IMR-90 (cell line): ENCODE data around the gene LRRC1. TPM values are rescaled to one million over a fixed set of nuclear protein-coding genes. Genes with fewer than 3 reads are reported as not detected.

Experiments
- ATAC-seq: fragments of 200-7000 bp; cut with Tn5 transposase; 2 replicates; pipeline ENCODE4 v1.9.1; 2020; ENCODE audit warnings: low read depth, mild to moderate bottlenecking, moderate library complexity
- BruUV-seq: library from RNA; stranded (reverse); fragments of 400-500 nt; replicated peaks from 2 replicates; lab custom pipeline; 2021; lab: Mats Ljungman, UMichigan
- CTCF ChIA-PET: fragments of 300-600 bp; formaldehyde crosslinking; extraction: SDS; loops from one replicate; lab custom pipeline; 2021; ENCODE audit warnings: antibody characterized with exemption; lab: Yijun Ruan, JAX
- POLR2A ChIA-PET: fragments of 300-600 bp; sonication (Branson Sonifier 250); formaldehyde crosslinking; loops from one replicate; lab custom pipeline; 2022; ENCODE audit warnings: antibody characterized with exemption; ENCODE audit not compliant: unreplicated experiment; lab: Charles Lee
- DNase-seq: peaks from one replicate; pipeline ENCODE4 v3.0.0; 2013
- H2AFZ ChIP-seq: replicated peaks from 2 replicates; pipeline ENCODE3; 2013; ENCODE audit warnings: low read length, mild to moderate bottlenecking; ENCODE audit not compliant: poor library complexity
- H2AK5ac ChIP-seq: 2 replicates; pipeline ENCODE4 v1.6.1; 2013; ENCODE audit warnings: low read depth, low read length, inconsistent platforms
- H2AK9ac ChIP-seq: replicated peaks from 2 replicates; pipeline ENCODE3; 2013; ENCODE audit warnings: mild to moderate bottlenecking, low read depth, low read length, moderate library complexity; ENCODE audit not compliant: poor library complexity
- H2BK120ac ChIP-seq: 2 replicates; pipeline ENCODE4 v1.6.1; 2013; ENCODE audit warnings: low read depth, low read length, inconsistent platforms
- H2BK15ac ChIP-seq: 3 replicates; pipeline ENCODE4 v1.6.1; 2013; ENCODE audit warnings: low read depth, low read length, inconsistent platforms
- H2BK20ac ChIP-seq: 2 replicates; pipeline ENCODE4 v1.6.1; 2013; ENCODE audit warnings: low read depth, mild to moderate bottlenecking, inconsistent platforms, low read length, moderate library complexity
- H2BK5ac ChIP-seq: 2 replicates; pipeline ENCODE4 v1.6.1; 2013; ENCODE audit warnings: mild to moderate bottlenecking, low read depth, low read length, inconsistent platforms; ENCODE audit not compliant: poor library complexity, severe bottlenecking
- H3K14ac ChIP-seq: replicated peaks from 2 replicates; pipeline ENCODE4 v1.6.1; 2013; ENCODE audit warnings: low read depth, low read length, inconsistent platforms
- H3K18ac ChIP-seq: 2 replicates; pipeline ENCODE4 v1.6.1; 2013; ENCODE audit warnings: low read depth, low read length, control low read depth
- H3K23ac ChIP-seq: 2 replicates; pipeline ENCODE4 v1.6.1; 2013; ENCODE audit warnings: low read depth, low read length, inconsistent platforms
- H3K27ac ChIP-seq: 2 replicates; pipeline ENCODE4 v1.5.1; 2013; ENCODE audit warnings: mild to moderate bottlenecking, control low read depth, low read length; ENCODE audit not compliant: insufficient read depth
- H3K27me3 ChIP-seq: 2 replicates; pipeline ENCODE4 v1.6.1; 2013; ENCODE audit warnings: low read length; ENCODE audit not compliant: control insufficient read depth, insufficient read depth
- H3K36me3 ChIP-seq: 2 replicates; pipeline ENCODE4 v1.6.1; 2013; ENCODE audit warnings: low read length, mixed read lengths; ENCODE audit not compliant: control insufficient read depth, insufficient read depth
- H3K4ac ChIP-seq: 2 replicates; pipeline ENCODE4 v1.6.1; 2013; ENCODE audit warnings: low read depth, low read length, inconsistent platforms
- H3K4me1 ChIP-seq: 2 replicates; pipeline ENCODE4 v1.6.1; 2013; ENCODE audit warnings: low read length, mixed read lengths; ENCODE audit not compliant: control insufficient read depth, insufficient read depth
- H3K4me2 ChIP-seq: 2 replicates; pipeline ENCODE4 v1.6.1; 2013; ENCODE audit warnings: low read depth, mild to moderate bottlenecking, control low read depth, low read length, moderate library complexity
- H3K4me3 ChIP-seq: 2 replicates; pipeline ENCODE4 v1.5.1; 2013; ENCODE audit warnings: low read depth, mild to moderate bottlenecking, control low read depth, low read length, moderate library complexity; ENCODE audit not compliant: insufficient read depth
- H3K56ac ChIP-seq: 2 replicates; pipeline ENCODE4 v1.6.1; 2013; ENCODE audit warnings: low read length, inconsistent platforms; ENCODE audit not compliant: insufficient read depth; ENCODE audit errors: extremely low read depth
- H3K79me1 ChIP-seq, 2 experiments: 2 replicates each; pipeline ENCODE4 v1.6.1; 2013; ENCODE audit warnings: low read length in 2 of 2, inconsistent platforms in 1 of 2, low read depth in 1 of 2
- H3K9ac ChIP-seq: 2 replicates; pipeline ENCODE4 v1.6.1; 2013; ENCODE audit warnings: low read depth, low read length, control low read depth
- H3K9me1 ChIP-seq: 2 replicates; pipeline ENCODE4 v1.6.1; 2013; ENCODE audit warnings: low read length, inconsistent platforms; ENCODE audit not compliant: insufficient read depth
- H3K9me3 ChIP-seq: 2 replicates; pipeline ENCODE4 v1.6.1; 2013; ENCODE audit warnings: low read length; ENCODE audit not compliant: control insufficient read depth, insufficient read depth
- H4K20me1 ChIP-seq: 2 replicates; pipeline ENCODE4 v1.6.1; 2013; ENCODE audit warnings: low read length, inconsistent platforms; ENCODE audit not compliant: insufficient read depth
- H4K5ac ChIP-seq: 2 replicates; pipeline ENCODE4 v1.6.1; 2013; ENCODE audit warnings: mild to moderate bottlenecking, low read depth, low read length, control low read depth
- H4K8ac ChIP-seq, 2 experiments: 2 replicates each; pipeline ENCODE4 v1.6.1; 2013; ENCODE audit warnings: low read depth in 2 of 2, low read length in 2 of 2, control low read depth in 1 of 2, inconsistent platforms in 1 of 2
- H4K91ac ChIP-seq: 2 replicates; pipeline ENCODE4 v1.6.1; 2013; ENCODE audit warnings: low read depth, low read length, inconsistent platforms; ENCODE audit not compliant: insufficient read depth
- CEBPB ChIP-seq: IDR thresholded peaks from 2 replicates; pipeline ENCODE4 v1.6.1; 2012; ENCODE audit warnings: low read depth, low read length, improper control_type of control experiment
- CTCF ChIP-seq: conservative IDR thresholded peaks from 2 replicates; pipeline ENCODE4 v1.5.1; 2012; ENCODE audit warnings: mild to moderate bottlenecking, low read depth, low read length, improper control_type of control experiment
- POLR2A ChIP-seq: IDR thresholded peaks from 2 replicates; pipeline ENCODE4 v1.6.1; 2012; ENCODE audit warnings: mild to moderate bottlenecking, low read depth, low read length
- RCOR1 ChIP-seq: IDR thresholded peaks from 2 replicates; pipeline ENCODE4 v1.6.1; 2012; ENCODE audit warnings: mild to moderate bottlenecking, low read length, improper control_type of control experiment; ENCODE audit not compliant: insufficient replicate concordance
- RFX5 ChIP-seq: IDR thresholded peaks from 2 replicates; pipeline ENCODE4 v1.8.0; 2012; ENCODE audit warnings: low read depth, mild to moderate bottlenecking, low read length, moderate library complexity
- WGBS, 2 experiments: methylation state at CpG; one replicate each; pipeline versions ENCODE4 v1.1.5 to v1.1.7; 2013; ENCODE audit warnings: missing lambda C conversion rate in 2 of 2; ENCODE audit not compliant: insufficient read length in 1 of 2; ENCODE audit errors: extremely low coverage in 2 of 2; 5-methylcytosine and 5-hydroxymethylcytosine counted together
- dilution Hi-C: fragments of 300-500 bp; cut with HindIII; formaldehyde crosslinking; loops from one replicate; pipeline ENCODE4 v1.14.3; 2018; ENCODE audit warnings: low sequenced_read_pairs; ENCODE audit not compliant: unreplicated experiment
- in situ Hi-C: fragments of 300-500 bp; cut with MboI; formaldehyde crosslinking; loops from 3 replicates; pipeline ENCODE4 v1.14.3; 2019; ENCODE audit warnings: low sequenced_read_pairs, inconsistent platforms, mixed read lengths
- intact Hi-C: fragments of 100-400 bp; cut with micrococcal nuclease; formaldehyde crosslinking; loops from 2 replicates; pipeline ENCODE4 v1.10.0; 2022
- polyA plus RNA-seq, 3 experiments: library from polyadenylated mRNA; depleted of rRNA; stranded (reverse); fragments of >200 nt; gene quantifications; 2 replicates each; pipeline ENCODE4 v1.2.3, GENCODE V29; 2012; ENCODE audit warnings: low replicate concordance in 1 of 3
- total RNA-seq: library from RNA; depleted of rRNA; stranded (reverse); fragments of >200 nt; gene quantifications from 2 replicates; pipeline ENCODE4 v1.2.3, GENCODE V29; 2012

The LRRC1 gene
- total and polyA plus RNA-seq, 2 of the 4 experiments (the other 2 are of a cell fraction): 5.1 to 6.1 TPM

- H3K14ac ChIP-seq: no peak overlapping the region
- H3K27me3 ChIP-seq: no peaks in the 10 kb centered on the region
- no peak overlapping the region for H4K8ac ChIP-seq
- no peak overlapping the region for H3K18ac ChIP-seq
- H3K23ac ChIP-seq: no peak overlapping the region
- no peak overlapping the region for H2AFZ ChIP-seq
- ATAC-seq (no peak), DNase-seq (no peak)
- no peak overlapping the region for H2BK15ac ChIP-seq
- CTCF ChIA-PET: no interaction called here
- TF ChIP-seq CEBPB (no peak), POLR2A (no peak), RFX5 (no peak), CTCF (no peak), RCOR1 (no peak)
- no peak overlapping the region for H3K4me3 ChIP-seq
- no peaks in the 10 kb centered on the region for H4K20me1 ChIP-seq
- no peak overlapping the region for H2BK20ac ChIP-seq
- no peak overlapping the region for H2AK9ac ChIP-seq
- H4K91ac ChIP-seq: no peak overlapping the region
- H2BK120ac ChIP-seq: no peak overlapping the region
- peaks cover 3% of the 10 kb centered on the region for H3K4me1 ChIP-seq
- H3K36me3 ChIP-seq: peaks cover 11% of the 10 kb centered on the region
- POLR2A ChIA-PET: no interaction called here
- no peak overlapping the region for H3K4me2 ChIP-seq
- WGBS, 2 experiments: 100% methylated on average over 2 of the region's 5 CpGs; no CpG with 5 or more reads in 1 of the 2 experiments
- intact Hi-C loops: loop anchor here (10.0 kb wide), 1 partner anchor 126 kb away; the partner anchor contains the start of gene LRRC1
- BruUV-seq: no TSS peak
- no peak overlapping the region for H2BK5ac ChIP-seq
- no peak overlapping the region for H4K5ac ChIP-seq
- dilution Hi-C loops: no loop called here
- no peak overlapping the region for H3K4ac ChIP-seq
- in situ Hi-C loops: no loop called here
- no peak overlapping the region for H2AK5ac ChIP-seq
- no peaks in the 10 kb centered on the region for H3K79me1 ChIP-seq
- no peak overlapping the region for H3K27ac ChIP-seq
- no peak overlapping the region for H3K9ac ChIP-seq
- peaks cover 9% of the 10 kb centered on the region; the same call in 1 of the 2 replicates for H3K9me1 ChIP-seq
- no peaks in the 10 kb centered on the region for H3K9me3 ChIP-seq
- no peak overlapping the region for H3K56ac ChIP-seq
These were observed 126.1 kb downstream of the LRRC1 start for GRCh38 chr6:53920881-53921280.
